Naive B cell (primary cell): ENCODE data around the gene IFNAR1. TPM values are rescaled to one million over a fixed set of nuclear protein-coding genes. Genes with fewer than 3 reads are reported as not detected.
A peak's percentile ranks its signal among the peaks of the same experiment; 100 is the strongest.

Source experiments
- ATAC-seq, 2 donors: fragments of 150-1000 bp; cut with Tn5 transposase; 2 replicates each; pipeline ENCODE4 v1.10.0; 2021; ENCODE audit warnings: low read depth in 2 of 2, mild to moderate bottlenecking in 2 of 2, moderate library complexity in 2 of 2
- DNase-seq: peaks from one replicate; pipeline ENCODE4 v3.0.0; 2022
- H3K27ac Mint-ChIP-seq, 6 donors: one replicate each; pipeline ENCODE4 v1.8.0; 2020 to 2022; ENCODE audit warnings: mild to moderate bottlenecking in 6 of 6, mixed read lengths in 6 of 6, moderate library complexity in 5 of 6, inconsistent platforms in 2 of 6
- H3K27me3 Mint-ChIP-seq, 3 donors: one replicate each; pipeline ENCODE4 v1.8.0; 2021 to 2022; ENCODE audit warnings: mixed read lengths in 3 of 3, mild to moderate bottlenecking in 1 of 3
- H3K36me3 Mint-ChIP-seq, 2 donors: one replicate each; pipeline ENCODE4 v1.8.0; 2020 to 2022; ENCODE audit warnings: mixed read lengths in 2 of 2, inconsistent platforms in 1 of 2, mild to moderate bottlenecking in 1 of 2
- H3K4me1 Mint-ChIP-seq, 3 donors: one replicate each; pipeline ENCODE4 v1.8.0; 2020 to 2022; ENCODE audit warnings: mixed read lengths in 3 of 3, inconsistent platforms in 1 of 3, mild to moderate bottlenecking in 1 of 3, moderate library complexity in 1 of 3
- H3K4me3 Mint-ChIP-seq, 8 donors: one replicate each; pipeline ENCODE4 v1.8.0; 2020 to 2022; ENCODE audit warnings: mild to moderate bottlenecking in 8 of 8, mixed read lengths in 8 of 8, moderate library complexity in 8 of 8, inconsistent platforms in 2 of 8
- H3K9me3 Mint-ChIP-seq, 7 donors: one replicate each; pipeline ENCODE4 v1.8.0; 2020 to 2022; ENCODE audit warnings: mixed read lengths in 7 of 7, mild to moderate bottlenecking in 5 of 7, inconsistent platforms in 2 of 7, moderate library complexity in 1 of 7
- polyA plus RNA-seq, 6 donors: library from polyadenylated mRNA; unstranded; fragments of 300-500 nt; fragmentation: Illumina TruSeq; gene quantifications; one replicate each; pipeline ENCODE4 v1.2.3, GENCODE V29; 2021; ENCODE audit warnings: low read depth in 6 of 6

Gene IFNAR1
- polyA plus RNA-seq, 6 donors from 2014 or later: 99.7 to 142 (median 126) TPM

GRCh38 chr21:33332143-33332542 lies 7.4 kb downstream of the IFNAR1 start:
- H3K9me3 Mint-ChIP-seq: peaks cover 0 to 13% (median 9%) of the 10 kb centered on the region in 7 donors
- ATAC-seq (peak; percentile 91 to 92), DNase-seq (peak; percentile 48)
- peaks cover 17 to 19% of the 10 kb centered on the region in 2 donors for H3K36me3 Mint-ChIP-seq
- peaks cover 51 to 75% (median 69%) of the 10 kb centered on the region in 3 donors for H3K4me1 Mint-ChIP-seq
- H3K27me3 Mint-ChIP-seq: no peaks in the 10 kb centered on the region
- peak overlapping the region; percentile 67 to 91 (median 76) for H3K4me3 Mint-ChIP-seq
- peak overlapping the region; percentile 19 to 89 (median 76) for H3K27ac Mint-ChIP-seq

GRCh38 chr21:33334191-33334590 lies 9.4 kb downstream of the IFNAR1 start:
- DNase-seq: no peak
- H3K27me3 Mint-ChIP-seq: no peaks in the 10 kb centered on the region
- peaks cover 51 to 75% (median 58%) of the 10 kb centered on the region in 3 donors for H3K4me1 Mint-ChIP-seq
- peaks cover 0 to 13% (median 9%) of the 10 kb centered on the region in 7 donors for H3K9me3 Mint-ChIP-seq
- H3K27ac Mint-ChIP-seq: peak overlapping the region in 4 of 6 donors; percentile 47 to 80 (median 63)
- peak overlapping the region in 1 of 8 donors; percentile 29 for H3K4me3 Mint-ChIP-seq
- ATAC-seq: no peak
- peaks cover 17 to 23% of the 10 kb centered on the region in 2 donors for H3K36me3 Mint-ChIP-seq

- H3K27me3 Mint-ChIP-seq: no peaks in the 10 kb centered on the region
- peaks cover 50 to 76% (median 55%) of the 10 kb centered on the region in 3 donors for H3K4me1 Mint-ChIP-seq
- DNase-seq: no peak
- H3K27ac Mint-ChIP-seq: peak overlapping the region in 4 of 6 donors; percentile 18 to 80 (median 60)
- H3K9me3 Mint-ChIP-seq: peaks cover 0 to 13% (median 9%) of the 10 kb centered on the region in 7 donors
- H3K36me3 Mint-ChIP-seq: peaks cover 17 to 23% of the 10 kb centered on the region in 2 donors
- no peak for ATAC-seq
- H3K4me3 Mint-ChIP-seq: no peak overlapping the region
Measured at GRCh38 chr21:33334824-33335223, 10.1 kb downstream of the IFNAR1 start.

GRCh38 chr21:33339135-33339534 lies 14.4 kb downstream of the IFNAR1 start:
- Mint-ChIP-seq H3K4me3 (peak overlapping the region in 7 of 8 donors; percentile 50 to 83 (median 72)), H3K36me3 (peaks cover 11 to 12% of the 10 kb centered on the region in 2 donors), H3K4me1 (peaks cover 24 to 51% (median 28%) of the 10 kb centered on the region in 3 donors), H3K27ac (peak overlapping the region in 5 of 6 donors; percentile 69 to 93 (median 80)), H3K9me3 (peaks cover 0 to under 1% (median 0%) of the 10 kb centered on the region in 7 donors), H3K27me3 (no peaks in the 10 kb centered on the region)
- DNase-seq (no peak), ATAC-seq (peak; percentile 49 to 57)

GRCh38 chr21:33339918-33340317 lies 15.1 kb downstream of the IFNAR1 start:
- H3K27ac Mint-ChIP-seq: peak overlapping the region in 5 of 6 donors; percentile 24 to 93 (median 77)
- H3K27me3 Mint-ChIP-seq: no peaks in the 10 kb centered on the region
- ATAC-seq (peak in 1 of 2 donors; percentile 28), DNase-seq (no peak)
- peak overlapping the region in 7 of 8 donors; percentile 36 to 83 (median 72) for H3K4me3 Mint-ChIP-seq
- H3K4me1 Mint-ChIP-seq: peaks cover 21 to 43% (median 22%) of the 10 kb centered on the region in 3 donors
- H3K36me3 Mint-ChIP-seq: peaks cover 11 to 12% of the 10 kb centered on the region in 2 donors
- H3K9me3 Mint-ChIP-seq: no peaks in the 10 kb centered on the region

- H3K27ac Mint-ChIP-seq: peak overlapping the region; percentile 0 to 73 (median 34)
- no peak overlapping the region for H3K4me3 Mint-ChIP-seq
- no peaks in the 10 kb centered on the region for H3K27me3 Mint-ChIP-seq
- no peaks in the 10 kb centered on the region for H3K9me3 Mint-ChIP-seq
- H3K4me1 Mint-ChIP-seq: peaks cover 18 to 36% (median 29%) of the 10 kb centered on the region in 3 donors
- DNase-seq (no peak), ATAC-seq (no peak)
- H3K36me3 Mint-ChIP-seq: peaks cover 29 to 34% of the 10 kb centered on the region in 2 donors
Measured at GRCh38 chr21:33345751-33346238, 21.0 kb downstream of the IFNAR1 start.

GRCh38 chr21:33348706-33349105 lies 23.9 kb downstream of the IFNAR1 start:
- Mint-ChIP-seq H3K4me1 (peaks cover 15 to 34% (median 24%) of the 10 kb centered on the region in 3 donors), H3K27me3 (no peaks in the 10 kb centered on the region), H3K27ac (peak overlapping the region in 3 of 6 donors; percentile 24 to 76 (median 49)), H3K9me3 (no peaks in the 10 kb centered on the region), H3K36me3 (peaks cover 21 to 23% of the 10 kb centered on the region in 2 donors), H3K4me3 (no peak overlapping the region)
- ATAC-seq (no peak), DNase-seq (no peak)

GRCh38 chr21:33350676-33351075 lies 25.9 kb downstream of the IFNAR1 start:
- H3K4me3 Mint-ChIP-seq: peak overlapping the region in 1 of 8 donors; percentile 49
- H3K36me3 Mint-ChIP-seq: peaks cover 17 to 25% of the 10 kb centered on the region in 2 donors
- DNase-seq (no peak), ATAC-seq (peak; percentile 67 to 77)
- H3K9me3 Mint-ChIP-seq: no peaks in the 10 kb centered on the region
- no peaks in the 10 kb centered on the region for H3K27me3 Mint-ChIP-seq
- H3K4me1 Mint-ChIP-seq: peaks cover 15 to 35% (median 24%) of the 10 kb centered on the region in 3 donors
- H3K27ac Mint-ChIP-seq: peak overlapping the region in 5 of 6 donors; percentile 51 to 90 (median 84)

- H3K36me3 Mint-ChIP-seq: peaks cover 5 to 6% of the 10 kb centered on the region in 2 donors
- no peak for ATAC-seq
- H3K9me3 Mint-ChIP-seq: no peaks in the 10 kb centered on the region
- no peaks in the 10 kb centered on the region for H3K27me3 Mint-ChIP-seq
- no peak for DNase-seq
- peaks cover 5 to 21% (median 10%) of the 10 kb centered on the region in 3 donors for H3K4me1 Mint-ChIP-seq
- peak overlapping the region in 5 of 6 donors; percentile 17 to 79 (median 71) for H3K27ac Mint-ChIP-seq
- H3K4me3 Mint-ChIP-seq: no peak overlapping the region
Measured at GRCh38 chr21:33355355-33355754, 30.6 kb downstream of the IFNAR1 start.

GRCh38 chr21:33355996-33356395 lies 31.2 kb downstream of the IFNAR1 start:
- H3K27me3 Mint-ChIP-seq: no peaks in the 10 kb centered on the region
- no peak for DNase-seq
- H3K27ac Mint-ChIP-seq: peak overlapping the region in 4 of 6 donors; percentile 22 to 72 (median 59)
- peaks cover 5 to 22% (median 10%) of the 10 kb centered on the region in 3 donors for H3K4me1 Mint-ChIP-seq
- no peak overlapping the region for H3K4me3 Mint-ChIP-seq
- H3K9me3 Mint-ChIP-seq: no peaks in the 10 kb centered on the region
- no peak for ATAC-seq
- H3K36me3 Mint-ChIP-seq: peaks cover 5 to 6% of the 10 kb centered on the region in 2 donors

- H3K36me3 Mint-ChIP-seq: peaks cover 5 to 6% of the 10 kb centered on the region in 2 donors
- ATAC-seq (no peak), DNase-seq (no peak)
- no peak overlapping the region for H3K4me3 Mint-ChIP-seq
- H3K9me3 Mint-ChIP-seq: peaks cover 0 to 4% (median 2%) of the 10 kb centered on the region in 7 donors
- H3K27me3 Mint-ChIP-seq: no peaks in the 10 kb centered on the region
- peaks cover 14 to 30% (median 20%) of the 10 kb centered on the region in 3 donors for H3K4me1 Mint-ChIP-seq
- peak overlapping the region in 3 of 6 donors; percentile 47 to 76 (median 70) for H3K27ac Mint-ChIP-seq
Measured at GRCh38 chr21:33357177-33357576, 32.4 kb downstream of the IFNAR1 start.

GRCh38 chr21:33359446-33359845 lies 34.7 kb downstream of the IFNAR1 start:
- ATAC-seq (no peak), DNase-seq (no peak)
- peak overlapping the region; percentile 23 to 96 (median 76) for H3K27ac Mint-ChIP-seq
- no peaks in the 10 kb centered on the region for H3K27me3 Mint-ChIP-seq
- peaks cover 0 to 14% (median 7%) of the 10 kb centered on the region in 7 donors for H3K9me3 Mint-ChIP-seq
- peak overlapping the region in 1 of 8 donors; percentile 46 for H3K4me3 Mint-ChIP-seq
- H3K36me3 Mint-ChIP-seq: peaks cover 5 to 6% of the 10 kb centered on the region in 2 donors
- H3K4me1 Mint-ChIP-seq: peaks cover 22 to 47% (median 31%) of the 10 kb centered on the region in 3 donors

GRCh38 chr21:33360281-33360680 lies 35.5 kb downstream of the IFNAR1 start:
- Mint-ChIP-seq H3K4me3 (peak overlapping the region in 5 of 8 donors; percentile 30 to 95 (median 84)), H3K36me3 (peaks cover 1 to 5% of the 10 kb centered on the region in 2 donors), H3K4me1 (peaks cover 23 to 50% (median 31%) of the 10 kb centered on the region in 3 donors), H3K27ac (peak overlapping the region in 5 of 6 donors; percentile 94 to 98 (median 95)), H3K27me3 (no peaks in the 10 kb centered on the region), H3K9me3 (peaks cover 0 to 15% (median 7%) of the 10 kb centered on the region in 7 donors)
- ATAC-seq (no peak), DNase-seq (no peak)
